Endothelial cell of umbilical vein (primary cell): ENCODE measurements around the gene CFAP100.

Experiments used
- FOS ChIP-seq: IDR thresholded peaks from 2 replicates; pipeline ENCODE4 v1.6.1; 2011; ENCODE audit warnings: mild to moderate bottlenecking, low read length, moderate library complexity, borderline replicate concordance; ENCODE audit not compliant: insufficient read depth
- POLR2A ChIP-seq: IDR thresholded peaks from 2 replicates; pipeline ENCODE4 v1.6.1; 2012; ENCODE audit warnings: low read depth, mild to moderate bottlenecking, control low read depth, low read length
- POLR2AphosphoS5 ChIP-seq: IDR thresholded peaks from 2 replicates; pipeline ENCODE4 v1.6.1; 2012; ENCODE audit warnings: low read depth, mild to moderate bottlenecking, control low read depth, low read length, moderate library complexity; ENCODE audit not compliant: insufficient read depth
- TF ChIP-seq, protein P1 (sequence below), 2 donors: IDR thresholded peaks; 1 replicate in 1 of 2; 2 replicates in 1 of 2; pipeline ENCODE4 v1.5.1; 2011; ENCODE audit warnings: low read length in 2 of 2, mild to moderate bottlenecking in 2 of 2, moderate library complexity in 2 of 2, control low read depth in 1 of 2, inconsistent platforms in 1 of 2, low read depth in 1 of 2; ENCODE audit not compliant: insufficient read depth in 1 of 2; ENCODE audit errors: extremely low read depth in 1 of 2

DNA sequence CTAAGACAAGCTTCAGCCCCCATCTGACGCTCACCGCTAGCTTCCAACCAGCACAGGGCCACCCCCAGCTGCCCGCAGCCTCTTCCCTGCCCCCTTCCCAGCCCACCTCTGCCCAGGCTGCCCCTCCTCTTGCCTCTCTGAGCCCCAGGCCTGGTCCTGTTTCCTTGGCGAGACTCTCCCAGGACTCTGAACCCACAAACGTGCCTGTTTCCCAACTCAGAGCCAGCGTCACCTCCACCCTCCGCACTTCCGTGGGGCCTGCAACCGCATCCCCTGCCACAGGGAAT, 45.9 kb downstream of the CFAP100 start:
- TF ChIP-seq, protein P1, sequence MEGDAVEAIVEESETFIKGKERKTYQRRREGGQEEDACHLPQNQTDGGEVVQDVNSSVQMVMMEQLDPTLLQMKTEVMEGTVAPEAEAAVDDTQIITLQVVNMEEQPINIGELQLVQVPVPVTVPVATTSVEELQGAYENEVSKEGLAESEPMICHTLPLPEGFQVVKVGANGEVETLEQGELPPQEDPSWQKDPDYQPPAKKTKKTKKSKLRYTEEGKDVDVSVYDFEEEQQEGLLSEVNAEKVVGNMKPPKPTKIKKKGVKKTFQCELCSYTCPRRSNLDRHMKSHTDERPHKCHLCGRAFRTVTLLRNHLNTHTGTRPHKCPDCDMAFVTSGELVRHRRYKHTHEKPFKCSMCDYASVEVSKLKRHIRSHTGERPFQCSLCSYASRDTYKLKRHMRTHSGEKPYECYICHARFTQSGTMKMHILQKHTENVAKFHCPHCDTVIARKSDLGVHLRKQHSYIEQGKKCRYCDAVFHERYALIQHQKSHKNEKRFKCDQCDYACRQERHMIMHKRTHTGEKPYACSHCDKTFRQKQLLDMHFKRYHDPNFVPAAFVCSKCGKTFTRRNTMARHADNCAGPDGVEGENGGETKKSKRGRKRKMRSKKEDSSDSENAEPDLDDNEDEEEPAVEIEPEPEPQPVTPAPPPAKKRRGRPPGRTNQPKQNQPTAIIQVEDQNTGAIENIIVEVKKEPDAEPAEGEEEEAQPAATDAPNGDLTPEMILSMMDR (IDR thresholded peaks at IDR 0.05; ENCODE audit: extremely low read depth in 1 of 2, insufficient read depth in 1 of 2, low read depth in 1 of 2, low read length in 2 of 2), result no peak
- TF ChIP-seq POLR2A, result no peak
- no peak for TF ChIP-seq POLR2AphosphoS5
- TF ChIP-seq FOS, result no peak
